SK-N-DZ (cell line): Measurements from ENCODE around the gene CDC42.

Experiments
- DNase-seq: peaks from one replicate; pipeline ENCODE4 v3.0.0-alpha.2; 2015; ENCODE audit warnings: low spot score

Gene CDC42

DNA sequence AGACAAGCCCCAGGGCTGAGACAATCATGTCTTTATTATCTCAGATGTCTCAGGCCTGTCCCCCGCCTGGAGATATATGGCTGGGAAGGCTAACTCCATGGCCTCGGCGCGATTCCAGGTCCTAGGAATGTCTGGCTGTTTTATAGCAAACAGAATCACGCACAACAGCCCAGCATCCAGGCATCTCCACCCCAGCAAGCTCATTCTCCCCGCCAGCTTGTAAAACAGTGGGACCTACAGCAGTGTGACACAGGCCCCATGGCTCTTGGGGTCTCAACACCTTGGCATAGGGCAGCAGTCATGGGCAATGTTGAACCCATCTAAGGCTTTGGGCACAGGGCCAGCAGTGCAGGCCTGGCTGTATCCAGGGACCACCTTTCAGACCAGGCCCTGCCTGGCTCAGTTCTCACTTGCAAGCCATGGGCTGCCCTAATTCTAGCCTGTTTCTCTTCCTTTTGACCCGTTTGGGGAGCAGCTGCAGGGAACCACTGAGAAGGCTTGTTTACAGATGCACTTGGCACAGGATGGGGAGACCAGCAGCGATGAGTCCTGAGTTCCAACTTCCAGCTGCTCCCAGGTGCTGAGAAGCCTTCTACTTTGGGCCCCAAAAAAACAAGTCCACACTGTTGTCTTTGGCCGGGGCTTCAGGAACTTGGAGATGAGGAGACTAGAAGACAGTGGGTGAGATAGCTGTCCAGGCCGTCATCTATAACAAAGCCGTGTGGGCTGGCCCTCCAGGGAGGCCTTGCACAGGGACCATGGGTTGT is 56.0 kb downstream of the CDC42 start:
- DNase-seq: no peak

DNA sequence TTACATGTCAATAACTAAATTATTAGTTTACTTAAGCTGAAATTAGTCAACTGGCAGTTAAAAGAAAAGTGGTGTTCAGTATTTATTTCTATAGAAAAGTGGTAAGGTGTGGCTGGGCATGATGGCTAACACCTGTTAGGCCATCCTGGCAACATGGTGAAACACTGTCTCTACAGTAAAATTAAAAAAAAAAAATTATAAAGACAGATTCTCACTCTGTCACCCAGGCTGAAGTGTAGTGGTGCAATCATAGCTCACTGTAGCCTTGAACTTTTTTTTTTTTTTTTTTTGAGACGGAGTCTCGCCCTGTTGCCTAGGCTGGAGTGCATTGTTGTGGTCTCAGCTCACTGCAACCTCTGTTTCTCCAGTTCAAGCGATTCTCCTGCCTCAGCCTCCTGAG is 57.5 kb downstream of the CDC42 start:
- no peak for DNase-seq

DNA sequence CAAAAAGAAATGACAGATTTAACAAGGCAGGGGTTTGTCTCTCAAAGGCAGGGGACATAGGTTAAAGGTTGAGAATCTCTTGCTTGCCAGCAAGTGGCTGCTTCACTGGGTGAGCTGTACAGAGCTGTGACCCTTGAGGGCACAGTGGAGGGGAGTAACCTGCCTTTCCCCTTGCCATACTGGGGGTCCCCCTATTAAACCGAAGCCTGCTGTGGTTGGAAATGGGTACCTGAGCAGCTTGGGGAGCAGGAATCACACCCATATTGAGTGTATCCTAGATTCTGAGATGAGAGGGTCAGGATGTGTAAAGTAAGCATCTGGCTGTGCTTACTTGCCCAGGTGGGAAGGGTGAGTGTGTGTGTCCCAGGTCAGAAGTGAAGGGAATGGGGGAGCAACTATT is 58.6 kb downstream of the CDC42 start:
- DNase-seq: no peak

DNA sequence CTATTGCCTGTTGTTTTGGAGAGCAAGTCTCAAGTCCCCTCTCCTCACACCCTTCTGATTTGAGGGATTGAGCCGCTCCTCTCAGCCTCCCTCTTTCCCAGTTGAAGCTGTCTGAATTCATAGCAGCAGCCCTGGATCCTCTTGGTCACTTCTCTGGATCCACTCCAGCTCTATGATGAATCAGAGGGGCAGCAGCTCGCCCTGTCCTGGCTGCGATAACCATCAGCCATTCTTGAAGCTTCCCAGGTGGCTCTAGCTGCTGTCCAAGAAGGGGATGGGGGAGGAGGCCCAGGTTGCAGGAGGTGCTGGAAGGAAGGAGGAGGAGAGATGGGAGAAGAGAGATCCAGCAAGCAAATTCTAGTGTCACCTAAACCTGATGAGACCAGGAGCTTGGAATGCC is 59.1 kb downstream of the CDC42 start:
- peak; percentile 40 for DNase-seq

GRCh38 chr1:22112554-22112953 is 60.0 kb downstream of the CDC42 start:
- no peak for DNase-seq

DNA sequence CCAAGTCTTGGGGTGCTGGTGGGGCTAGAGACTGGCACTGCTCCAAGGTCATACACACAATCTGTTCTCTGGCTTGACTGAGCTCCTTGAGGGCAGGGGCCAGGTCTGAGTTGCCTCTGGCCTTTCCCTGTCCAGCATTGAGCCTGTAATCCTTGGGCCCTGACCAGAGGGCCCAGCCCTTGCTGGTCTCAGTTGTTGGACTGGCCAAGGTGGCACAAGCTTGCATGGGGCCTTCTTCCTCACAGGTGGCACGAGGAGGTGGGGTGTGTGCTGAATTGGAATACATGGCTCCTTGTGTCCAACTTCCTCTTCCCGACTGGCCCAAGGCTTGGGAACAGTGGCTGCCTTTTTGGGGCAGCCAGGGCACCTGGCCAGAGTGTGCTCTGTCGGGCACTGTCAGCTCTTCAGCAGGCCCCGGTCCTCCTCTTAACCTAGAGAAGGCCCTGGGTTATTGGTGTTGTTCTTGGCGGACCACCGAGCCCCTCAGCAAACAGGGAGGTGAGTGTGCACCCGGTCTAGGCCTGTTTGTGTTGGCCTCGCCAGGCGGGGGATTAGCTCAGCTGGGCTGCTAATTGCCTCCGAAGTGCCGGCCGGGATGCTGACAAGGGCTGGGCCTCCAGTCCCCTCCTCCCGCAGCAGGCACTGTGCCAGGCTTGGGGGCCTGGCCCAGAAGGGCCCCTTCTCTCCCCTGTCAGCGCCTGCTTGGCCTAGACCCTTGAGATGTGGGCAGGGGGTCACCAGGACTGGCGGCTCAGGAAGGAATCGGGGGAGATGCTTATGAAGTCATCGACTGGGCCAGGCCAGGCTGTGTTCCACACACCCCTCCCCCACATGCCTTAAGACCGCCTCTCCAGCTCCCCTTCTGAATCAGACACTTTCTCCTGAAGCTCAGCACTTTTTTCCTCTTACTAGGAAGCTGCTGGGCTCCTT is 61.8 kb downstream of the CDC42 start:
- no peak for DNase-seq

DNA sequence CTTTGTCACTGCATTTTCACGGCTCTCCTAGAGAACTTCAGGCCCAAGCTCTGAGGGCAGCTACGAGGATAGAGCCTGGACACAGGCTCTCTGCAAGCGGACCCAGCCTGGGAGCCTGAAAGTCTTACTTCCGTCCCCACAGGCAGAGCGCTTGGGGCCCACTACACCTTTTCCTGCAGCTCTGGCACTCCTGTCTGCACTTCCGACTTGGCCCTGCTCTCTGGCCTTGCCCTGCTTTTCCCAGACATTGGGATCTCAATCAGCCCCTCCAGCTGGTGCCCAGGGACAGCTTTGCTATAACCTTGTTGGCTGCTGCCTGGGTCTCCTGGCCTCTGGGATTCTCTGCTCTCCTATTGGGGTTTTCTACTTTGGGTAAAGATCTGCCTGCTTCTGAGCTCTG is 62.8 kb downstream of the CDC42 start:
- no peak for DNase-seq

GRCh38 chr1:22117238-22117637 is 64.7 kb downstream of the CDC42 start:
- DNase-seq: no peak

DNA sequence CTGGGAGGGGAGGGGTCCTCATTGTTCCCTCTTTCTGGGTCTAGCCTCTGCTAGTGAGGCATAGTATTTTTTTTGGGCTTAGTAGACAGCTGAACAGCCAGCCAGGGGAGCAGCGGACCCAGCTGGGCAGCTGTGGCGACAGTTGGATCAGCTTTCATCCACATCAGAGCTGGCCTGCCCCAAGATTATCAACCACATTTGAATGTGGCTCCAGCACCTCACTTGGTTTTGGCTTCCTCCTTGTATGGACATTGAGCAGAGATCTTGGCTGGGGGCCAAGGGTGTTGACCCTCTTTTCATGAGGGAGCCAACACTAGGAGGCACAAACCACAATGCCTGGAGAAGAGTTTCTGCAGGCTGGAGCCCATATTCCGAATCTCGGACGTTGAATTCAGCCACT is 65.3 kb downstream of the CDC42 start:
- no peak for DNase-seq

DNA sequence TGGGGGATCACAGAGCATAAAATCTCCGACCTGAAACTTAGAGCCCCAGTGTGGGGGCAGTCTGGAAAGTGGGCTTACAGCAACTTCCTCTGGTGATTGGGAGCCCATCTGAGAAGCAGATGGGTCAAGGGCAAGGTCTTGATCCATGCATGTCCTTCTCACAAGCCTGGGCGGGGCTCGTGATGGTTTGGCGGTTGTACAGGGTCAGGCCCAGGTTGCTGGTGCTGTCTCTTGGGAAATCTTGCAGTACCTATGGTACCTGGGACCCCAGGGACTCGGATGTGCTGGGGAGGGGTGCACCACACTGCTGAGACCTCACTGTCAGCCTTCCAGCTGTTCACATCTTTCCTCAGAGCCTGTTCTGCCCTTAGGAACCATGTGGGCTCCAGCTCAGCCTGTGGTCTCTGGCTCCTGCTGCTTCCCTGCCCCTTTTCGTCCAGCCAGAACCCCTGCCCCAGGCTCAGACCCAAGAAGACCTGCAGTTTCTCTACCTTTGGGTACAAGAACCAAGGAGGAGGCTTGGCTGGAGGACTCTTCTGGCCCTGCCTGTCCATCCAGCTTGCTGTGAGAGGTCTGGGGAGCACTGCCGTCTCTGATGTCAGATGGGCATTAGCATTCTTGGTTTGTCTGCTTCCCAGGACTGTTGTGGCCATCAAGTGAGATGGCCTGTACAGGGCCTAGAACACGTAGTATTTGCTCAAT is 65.9 kb downstream of the CDC42 start:
- no peak for DNase-seq

DNA sequence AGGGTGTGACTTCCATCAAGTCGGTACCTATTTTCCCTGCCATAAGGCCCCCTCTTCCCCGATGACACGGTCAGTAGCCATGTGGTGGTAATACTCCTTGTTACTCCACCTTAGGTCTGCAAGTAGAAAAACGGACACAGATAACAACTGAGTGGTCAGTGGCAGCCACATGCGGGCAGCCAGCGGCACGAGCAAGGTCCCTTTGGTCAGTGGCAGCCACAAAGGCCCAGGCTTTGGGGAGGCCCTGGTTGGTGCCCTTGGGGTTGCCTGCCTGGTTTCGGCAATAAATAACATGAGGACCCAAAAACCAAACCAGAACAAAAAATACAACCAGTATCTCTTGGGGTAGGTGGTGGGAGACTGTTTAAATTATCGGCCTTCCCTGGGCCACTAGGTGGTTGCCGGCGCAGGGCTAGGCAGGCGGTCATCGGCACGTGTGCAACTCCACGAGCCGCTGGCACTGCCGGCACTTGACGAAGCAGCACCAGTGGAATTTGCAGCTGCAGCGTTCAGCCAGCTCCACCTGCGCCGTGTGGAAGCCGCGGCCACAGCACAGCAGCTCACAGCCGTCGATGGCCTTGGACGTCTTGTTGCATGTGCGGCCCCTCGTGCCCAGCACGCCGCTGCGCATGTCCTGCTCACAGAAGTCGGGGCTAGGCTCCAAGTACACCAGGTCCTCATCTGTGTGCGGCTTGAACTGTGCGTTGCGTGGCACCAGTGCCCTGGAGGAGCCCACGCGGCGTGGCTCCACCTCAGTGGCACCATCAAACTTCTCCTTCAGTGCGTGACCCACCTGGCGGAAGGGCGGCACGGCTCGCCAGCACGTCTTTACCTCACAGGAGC is 67.3 kb downstream of the CDC42 start:
- DNase-seq: no peak

- no peak for DNase-seq
Observed at GRCh38 chr1:22120469-22120790, 67.9 kb downstream of the CDC42 start.

GRCh38 chr1:22121421-22121911 is 69.0 kb downstream of the CDC42 start:
- no peak for DNase-seq

DNA sequence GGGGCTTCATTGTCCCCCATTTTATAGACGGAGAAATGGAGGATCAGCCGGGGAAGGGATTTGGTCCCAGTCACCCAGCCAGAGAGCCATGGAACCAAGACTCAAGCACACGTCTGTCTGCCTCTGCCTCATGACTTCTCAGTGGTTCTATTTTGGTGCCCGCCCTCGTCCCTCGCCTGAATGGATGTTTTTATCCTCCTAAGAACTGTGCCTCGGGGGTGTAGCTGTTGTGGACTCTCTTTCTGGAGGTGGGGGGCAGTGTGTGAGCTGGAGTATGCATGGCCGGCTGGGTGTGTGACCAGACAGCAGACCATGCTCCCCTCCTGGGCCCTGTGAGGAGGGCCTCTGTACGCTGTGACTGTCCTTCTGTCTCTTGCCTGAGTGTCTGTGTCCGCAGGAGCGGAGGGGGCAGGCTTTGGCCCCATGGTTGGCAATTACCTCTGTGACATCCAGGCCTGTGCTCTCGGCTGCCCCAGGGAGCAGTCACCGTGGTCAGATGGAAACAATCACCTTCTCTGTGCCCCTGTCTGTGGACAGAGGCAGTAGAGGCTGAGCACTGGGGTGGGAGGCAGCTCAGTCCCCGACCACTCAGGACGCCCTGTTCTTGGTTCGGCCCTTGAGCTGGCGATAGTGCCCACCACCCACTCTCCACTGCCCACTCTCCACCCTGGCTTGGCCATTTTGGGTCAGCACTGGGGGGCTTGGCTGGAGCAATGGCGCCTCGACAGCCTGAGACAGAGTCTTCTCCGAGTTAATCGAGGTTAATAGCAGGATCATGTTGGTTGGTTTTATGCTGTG is 70.0 kb downstream of the CDC42 start:
- no peak for DNase-seq

- no peak for DNase-seq
Observed at GRCh38 chr1:22123071-22123390, 70.5 kb downstream of the CDC42 start.

DNA sequence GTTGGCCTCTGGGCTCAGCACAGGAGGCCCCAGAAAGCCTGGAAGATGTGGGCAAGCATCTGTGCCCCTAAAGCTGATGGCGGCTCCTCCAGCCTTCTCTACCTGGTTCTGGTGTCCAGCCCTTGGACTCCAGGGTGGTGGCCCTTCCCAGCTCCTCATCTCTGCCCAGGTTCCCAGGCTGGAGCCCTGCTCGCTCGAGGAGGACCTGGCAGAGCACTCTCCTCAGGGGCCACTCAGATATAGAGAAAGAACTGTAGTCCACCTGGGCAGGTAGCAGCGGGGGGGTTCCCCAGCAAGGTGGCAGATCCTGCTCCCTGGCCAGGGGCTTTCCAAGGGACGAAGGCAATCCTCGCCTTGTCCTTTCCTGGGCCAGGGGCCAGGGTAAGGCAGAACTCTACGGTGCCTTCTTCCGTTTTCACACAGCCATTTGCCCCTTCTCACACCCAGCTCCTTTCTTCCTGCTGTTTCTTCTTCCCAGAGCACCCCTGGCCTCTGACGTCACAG is 71.4 kb downstream of the CDC42 start:
- no peak for DNase-seq

- DNase-seq: no peak
Observed at GRCh38 chr1:22124592-22125229, 72.2 kb downstream of the CDC42 start.

- no peak for DNase-seq
Observed at GRCh38 chr1:22126531-22126930, 74.0 kb downstream of the CDC42 start.

DNA sequence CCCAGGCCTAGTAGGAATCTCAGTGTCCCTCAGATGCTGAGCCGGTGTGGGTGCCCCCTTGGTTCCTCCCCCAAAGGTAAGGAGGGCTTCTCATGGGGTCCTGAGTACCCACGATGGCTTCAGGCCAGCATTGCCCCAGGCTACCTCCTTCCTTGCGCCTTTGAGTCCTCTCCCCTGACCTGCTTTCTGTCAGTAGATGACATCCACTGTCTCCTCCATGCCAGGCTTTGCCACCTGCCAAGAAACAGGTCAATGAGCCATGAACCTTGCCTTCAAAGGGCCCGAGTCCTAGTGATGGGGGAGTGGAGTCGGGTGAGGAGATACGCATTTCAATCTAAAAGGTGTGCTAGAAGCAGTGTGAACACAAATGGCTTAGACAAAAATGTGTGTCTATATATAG is 74.7 kb downstream of the CDC42 start:
- no peak for DNase-seq

DNA sequence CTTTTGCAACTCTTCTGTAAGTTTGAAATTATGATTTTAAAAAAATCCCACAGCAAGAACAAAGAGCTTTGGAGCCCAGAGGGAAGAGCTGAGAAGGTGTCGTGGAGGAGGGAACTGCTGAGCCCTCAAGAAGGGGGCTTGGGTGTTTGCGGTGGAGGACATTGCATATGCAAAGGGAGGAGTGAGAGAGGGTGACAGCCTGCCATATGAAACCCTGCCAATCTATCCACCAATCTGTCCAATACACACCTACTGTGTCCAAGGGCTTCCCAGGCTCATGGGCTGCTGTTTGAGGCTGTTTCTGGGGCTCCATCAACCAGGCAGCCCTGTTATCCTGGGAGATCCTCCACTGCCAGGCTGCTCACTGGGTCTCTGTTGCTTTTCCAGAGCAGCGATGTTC is 75.2 kb downstream of the CDC42 start:
- DNase-seq: no peak
